ENCODE data around the gene MAP4K4. TPM values are rescaled to one million over a fixed set of nuclear protein-coding genes. Genes with fewer than 3 reads are reported as not detected.
"Not testable (repeated sequence)": the region's sequence is repeated elsewhere in the genome, so short reads cannot be mapped to it uniquely, and the experiment has no call there.

The MAP4K4 gene
- total RNA-seq, 1 donor from 2014 or later, result 68.4 TPM

- ATAC-seq, result peak in 1 of 2 donors; percentile 15
- TF ChIP-seq, protein P1, sequence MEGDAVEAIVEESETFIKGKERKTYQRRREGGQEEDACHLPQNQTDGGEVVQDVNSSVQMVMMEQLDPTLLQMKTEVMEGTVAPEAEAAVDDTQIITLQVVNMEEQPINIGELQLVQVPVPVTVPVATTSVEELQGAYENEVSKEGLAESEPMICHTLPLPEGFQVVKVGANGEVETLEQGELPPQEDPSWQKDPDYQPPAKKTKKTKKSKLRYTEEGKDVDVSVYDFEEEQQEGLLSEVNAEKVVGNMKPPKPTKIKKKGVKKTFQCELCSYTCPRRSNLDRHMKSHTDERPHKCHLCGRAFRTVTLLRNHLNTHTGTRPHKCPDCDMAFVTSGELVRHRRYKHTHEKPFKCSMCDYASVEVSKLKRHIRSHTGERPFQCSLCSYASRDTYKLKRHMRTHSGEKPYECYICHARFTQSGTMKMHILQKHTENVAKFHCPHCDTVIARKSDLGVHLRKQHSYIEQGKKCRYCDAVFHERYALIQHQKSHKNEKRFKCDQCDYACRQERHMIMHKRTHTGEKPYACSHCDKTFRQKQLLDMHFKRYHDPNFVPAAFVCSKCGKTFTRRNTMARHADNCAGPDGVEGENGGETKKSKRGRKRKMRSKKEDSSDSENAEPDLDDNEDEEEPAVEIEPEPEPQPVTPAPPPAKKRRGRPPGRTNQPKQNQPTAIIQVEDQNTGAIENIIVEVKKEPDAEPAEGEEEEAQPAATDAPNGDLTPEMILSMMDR (IDR thresholded peaks at IDR 0.05), result no peak
- Histone ChIP-seq H3K9me3 (no peaks in the 10 kb centered on the region), H3K4me1 (peaks cover 88% of the 10 kb centered on the region), H3K36me3 (no peaks in the 10 kb centered on the region), H3K27ac (peak overlapping the region; percentile 54), H3K27me3 (ENCODE audit: low read depth) (no peaks in the 10 kb centered on the region), H3K4me3 (no peak overlapping the region)
- DNase-seq, result no peak
- intact Hi-C loops (cut with DNase I), result no loop called here
These were observed 69.6 kb downstream of the MAP4K4 start for GRCh38 chr2:101766871-101767739.

DNA sequence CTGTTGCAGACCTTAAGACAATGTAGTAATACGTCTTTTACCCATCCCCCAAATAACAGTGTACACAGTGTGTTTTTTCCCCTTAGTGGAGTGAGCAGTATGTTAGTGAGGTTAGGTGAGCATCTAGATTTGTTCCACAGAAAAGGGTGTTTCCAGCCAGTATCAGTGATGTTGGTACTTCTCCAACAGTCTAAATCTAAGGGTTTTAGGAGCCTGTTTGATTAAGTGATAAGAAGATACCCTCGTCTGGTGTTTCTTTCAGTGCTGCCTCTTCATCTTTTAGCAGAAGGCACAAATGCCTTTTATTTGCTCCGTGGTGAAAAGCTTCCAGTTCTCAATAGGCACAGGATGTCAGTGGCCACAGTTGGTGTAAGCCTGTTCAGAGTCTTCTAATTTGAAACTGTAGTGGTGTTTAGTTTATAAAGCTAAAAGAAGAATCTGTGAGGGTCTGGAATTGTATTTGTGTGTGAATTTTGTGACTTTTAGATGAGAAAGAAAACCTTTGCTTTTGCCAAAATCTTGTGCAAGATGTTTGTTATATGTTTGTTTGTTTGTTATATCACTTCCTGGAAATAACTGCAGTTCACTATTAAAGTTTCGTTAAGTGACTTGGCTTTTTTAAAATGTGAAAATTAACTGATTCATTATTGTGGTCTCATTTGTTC is 71.2 kb downstream of the MAP4K4 start:
- no peak for DNase-seq
- TF ChIP-seq, protein P1 (IDR thresholded peaks at IDR 0.05), result no peak
- ATAC-seq, result no peak
- intact Hi-C loops (cut with DNase I), result no loop called here
- no peaks in the 10 kb centered on the region for H3K36me3 ChIP-seq
- no peak overlapping the region for H3K27ac ChIP-seq
- H3K4me1 ChIP-seq, result peaks cover 85% of the 10 kb centered on the region
- no peaks in the 10 kb centered on the region for H3K27me3 ChIP-seq (ENCODE audit: low read depth)
- no peaks in the 10 kb centered on the region for H3K9me3 ChIP-seq
- no peak overlapping the region for H3K4me3 ChIP-seq

DNA sequence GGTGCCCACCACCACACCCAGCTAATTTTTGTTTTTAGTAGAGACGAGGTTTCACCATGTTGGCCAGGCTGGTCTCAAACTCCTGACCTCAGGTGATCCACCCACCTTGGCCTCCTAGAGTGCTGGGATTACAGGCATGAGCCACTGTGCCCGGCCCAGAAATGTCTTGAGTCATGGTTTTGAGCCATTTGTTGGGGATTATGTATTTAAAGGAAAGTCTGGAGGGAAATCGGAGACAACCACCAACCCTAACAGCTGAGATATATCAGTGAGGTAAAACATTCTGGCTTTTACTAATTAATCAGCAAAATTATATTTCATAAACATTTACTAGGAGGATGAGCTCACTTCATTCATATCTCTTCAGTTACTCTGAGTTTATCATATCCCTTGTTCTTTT is 72.2 kb downstream of the MAP4K4 start:
- H3K9me3 ChIP-seq; ATAC-seq; H3K27me3 ChIP-seq (ENCODE audit: low read depth); intact Hi-C loops (cut with DNase I); H3K36me3 ChIP-seq; DNase-seq; H3K27ac ChIP-seq; H3K4me3 ChIP-seq: not testable (repeated sequence)
- H3K4me1 ChIP-seq, result peaks cover 84% of the 10 kb centered on the region

GRCh38 chr2:101770726-101771125 is 73.2 kb downstream of the MAP4K4 start:
- Histone ChIP-seq H3K4me3 (no peak overlapping the region), H3K27ac (no peak overlapping the region), H3K27me3 (ENCODE audit: low read depth) (no peaks in the 10 kb centered on the region), H3K4me1 (peaks cover 84% of the 10 kb centered on the region), H3K36me3 (no peaks in the 10 kb centered on the region), H3K9me3 (no peaks in the 10 kb centered on the region)
- TF ChIP-seq, protein P1 (IDR thresholded peaks at IDR 0.05), result peak; percentile 29
- intact Hi-C loops (cut with DNase I), result no loop called here
- DNase-seq (no peak), ATAC-seq (peak in 1 of 2 donors; percentile 45)

GRCh38 chr2:101771227-101771902 is 73.9 kb downstream of the MAP4K4 start:
- DNase-seq (no peak), ATAC-seq (no peak)
- no peaks in the 10 kb centered on the region for H3K27me3 ChIP-seq (ENCODE audit: low read depth)
- intact Hi-C loops (cut with DNase I), result no loop called here
- H3K27ac ChIP-seq, result no peak overlapping the region
- TF ChIP-seq, protein P1 (IDR thresholded peaks at IDR 0.05), result no peak
- no peak overlapping the region for H3K4me3 ChIP-seq
- no peaks in the 10 kb centered on the region for H3K36me3 ChIP-seq
- no peaks in the 10 kb centered on the region for H3K9me3 ChIP-seq
- H3K4me1 ChIP-seq, result peaks cover 79% of the 10 kb centered on the region

Data from lower lobe of right lung (tissue), 2 donors.